ENCODE data around the gene JUNB. TPM values are rescaled to one million over a fixed set of nuclear protein-coding genes. Genes with fewer than 3 reads are reported as not detected.
A peak's percentile ranks its signal among the peaks of the same experiment; 100 is the strongest.

The JUNB gene
- total RNA-seq, 1 donor from 2014 or later = 23.9 TPM

DNA sequence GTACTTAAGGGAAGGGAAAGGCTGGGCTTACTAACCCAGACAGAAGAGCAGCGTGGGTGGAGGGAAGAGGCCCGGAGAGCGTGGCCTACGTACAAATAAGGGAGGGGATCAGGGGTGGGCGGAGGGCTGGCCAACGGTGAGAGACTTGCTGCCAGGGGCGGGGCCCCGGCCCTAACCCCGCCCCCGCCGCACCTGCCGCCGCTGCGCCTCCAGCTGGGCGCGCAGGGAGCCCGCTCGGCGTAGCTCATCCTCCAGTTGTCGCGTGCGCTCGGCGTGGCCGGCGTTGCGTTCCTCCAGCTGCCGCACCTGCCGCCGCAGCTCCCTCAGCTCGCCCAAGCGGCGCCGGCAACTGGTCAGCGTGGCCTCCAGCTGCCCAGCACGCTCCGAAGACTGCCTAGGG lies 21.6 kb upstream of the JUNB start:
- DNase-seq = no peak
- intact Hi-C loops (cut with DNase I) = loop anchor here (5.0 kb wide), 2 partner anchors 33 to 78 kb away; partner anchors contain the start of genes PRDX2 and THSD8
- no peak for ATAC-seq (ENCODE audit: poor library complexity)

DNA sequence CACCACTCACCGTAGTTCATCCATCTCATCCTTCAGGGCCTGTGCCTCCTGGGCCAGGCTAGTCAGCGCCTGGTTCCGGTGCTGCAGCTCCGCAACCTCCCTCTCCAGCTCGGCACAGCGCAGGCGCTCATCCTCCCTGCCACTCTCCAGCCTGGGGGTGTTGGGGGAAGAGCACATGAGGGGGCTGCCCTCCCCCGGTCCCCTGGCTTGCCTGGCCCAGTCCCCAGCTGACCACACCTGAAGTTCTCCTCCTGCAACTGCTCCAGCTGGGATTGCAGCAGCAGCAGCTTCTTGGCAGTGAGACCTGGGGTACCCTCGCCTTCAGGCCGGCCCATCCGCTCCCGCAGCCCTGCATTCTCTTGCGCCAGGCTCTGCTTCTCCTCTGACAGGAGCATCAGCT lies 20.4 kb upstream of the JUNB start:
- ATAC-seq (ENCODE audit: poor library complexity) (no peak), DNase-seq (no peak)
- intact Hi-C loops (cut with DNase I) = no loop called here

DNA sequence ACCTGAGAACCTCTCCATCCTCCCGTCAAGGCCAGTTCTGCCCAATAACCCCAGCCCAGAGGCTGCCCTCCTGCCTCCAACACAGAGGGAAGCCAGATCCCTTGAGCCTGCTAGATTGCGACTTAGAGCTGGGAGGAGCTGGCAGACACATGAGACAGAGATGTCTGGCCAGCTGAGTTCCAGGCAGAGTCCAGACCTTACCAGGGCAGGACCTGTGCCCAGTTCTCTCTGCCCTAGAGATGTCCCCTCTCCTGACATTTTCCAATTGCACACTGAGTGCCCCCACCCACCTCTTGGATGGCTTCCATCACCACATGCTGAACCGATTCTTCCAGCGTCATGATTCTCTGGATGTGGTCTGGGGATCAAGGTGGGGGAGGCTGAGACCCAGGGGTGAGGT lies 19.0 kb upstream of the JUNB start:
- ATAC-seq (ENCODE audit: poor library complexity) (peak; percentile 52), DNase-seq (peak; percentile 75)
- intact Hi-C loops (cut with DNase I) = no loop called here

DNA sequence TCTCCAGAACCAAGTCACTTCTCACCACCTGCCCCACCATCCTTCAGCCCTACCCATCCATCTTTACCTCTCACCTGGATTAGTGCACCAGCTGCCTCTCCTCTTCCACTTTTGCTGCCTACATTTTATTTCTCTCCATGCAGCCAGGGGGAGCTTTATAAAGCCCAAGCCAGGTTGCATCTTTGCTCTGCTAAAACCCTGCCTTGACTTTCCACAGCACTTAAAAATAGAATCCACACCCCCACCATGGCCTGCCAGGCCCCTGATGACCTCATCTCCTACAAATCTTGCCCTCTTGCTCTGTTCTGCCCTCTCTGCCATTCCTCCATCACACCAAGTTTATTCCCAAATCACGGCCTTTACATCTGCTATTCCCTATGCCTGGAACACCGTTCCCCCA lies 17.7 kb upstream of the JUNB start:
- DNase-seq = no peak
- peak; percentile 29 for ATAC-seq (ENCODE audit: poor library complexity)
- intact Hi-C loops (cut with DNase I) = no loop called here

DNA sequence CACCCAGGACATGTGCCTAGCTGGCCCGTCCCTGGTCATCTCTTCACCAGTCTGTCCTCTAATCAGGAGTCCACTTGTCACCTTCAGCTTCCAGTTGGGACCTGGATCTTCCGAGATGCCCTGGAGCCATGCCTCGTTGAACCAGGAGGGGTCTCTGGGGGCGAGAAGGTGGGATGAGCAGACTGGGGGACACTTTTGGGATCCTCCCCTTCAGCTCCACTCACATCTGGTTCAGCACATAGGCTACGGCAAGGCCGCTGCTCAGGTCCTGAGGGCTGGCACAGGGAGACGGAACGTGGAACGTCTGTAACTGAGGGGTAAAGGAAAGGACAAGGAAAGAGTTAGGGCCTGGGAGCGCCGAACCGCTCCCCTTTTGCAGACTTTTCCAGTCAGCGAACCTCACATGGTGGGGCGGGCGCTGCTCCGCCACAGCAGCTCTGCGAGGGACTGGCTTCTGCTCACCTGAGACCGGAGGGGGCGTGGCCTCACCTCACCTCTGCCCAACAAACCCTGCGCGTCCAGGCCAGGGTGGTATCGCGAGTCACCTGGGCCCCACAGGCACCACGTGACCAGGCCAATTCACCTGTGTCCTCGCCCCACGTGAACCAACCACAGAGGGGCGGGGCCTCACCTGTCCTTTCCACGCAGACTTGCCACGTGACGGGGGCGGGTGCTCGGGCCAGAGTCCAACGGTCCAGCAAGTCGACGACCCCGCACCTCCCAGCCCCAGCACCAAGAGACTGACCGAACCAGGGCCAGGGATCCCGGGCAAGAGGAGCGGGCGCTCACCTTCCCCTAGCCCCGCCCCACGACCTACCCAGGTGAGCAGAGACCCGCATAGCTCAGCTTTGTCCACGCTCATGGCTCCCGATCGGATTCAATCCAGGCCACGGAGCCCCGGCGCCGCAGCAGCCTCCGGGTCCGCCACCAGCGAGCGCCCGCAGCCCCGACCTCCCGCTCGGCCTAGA lies 16.4 kb upstream of the JUNB start, which contains the start of gene HOOK2:
Gene HOOK2, minus strand, starts transcription at position 965 of the 968 bp plus-strand sequence. Its CDS starts 103 bp downstream, at position 862.
- no peak for DNase-seq
- ATAC-seq (ENCODE audit: poor library complexity) = no peak

DNA sequence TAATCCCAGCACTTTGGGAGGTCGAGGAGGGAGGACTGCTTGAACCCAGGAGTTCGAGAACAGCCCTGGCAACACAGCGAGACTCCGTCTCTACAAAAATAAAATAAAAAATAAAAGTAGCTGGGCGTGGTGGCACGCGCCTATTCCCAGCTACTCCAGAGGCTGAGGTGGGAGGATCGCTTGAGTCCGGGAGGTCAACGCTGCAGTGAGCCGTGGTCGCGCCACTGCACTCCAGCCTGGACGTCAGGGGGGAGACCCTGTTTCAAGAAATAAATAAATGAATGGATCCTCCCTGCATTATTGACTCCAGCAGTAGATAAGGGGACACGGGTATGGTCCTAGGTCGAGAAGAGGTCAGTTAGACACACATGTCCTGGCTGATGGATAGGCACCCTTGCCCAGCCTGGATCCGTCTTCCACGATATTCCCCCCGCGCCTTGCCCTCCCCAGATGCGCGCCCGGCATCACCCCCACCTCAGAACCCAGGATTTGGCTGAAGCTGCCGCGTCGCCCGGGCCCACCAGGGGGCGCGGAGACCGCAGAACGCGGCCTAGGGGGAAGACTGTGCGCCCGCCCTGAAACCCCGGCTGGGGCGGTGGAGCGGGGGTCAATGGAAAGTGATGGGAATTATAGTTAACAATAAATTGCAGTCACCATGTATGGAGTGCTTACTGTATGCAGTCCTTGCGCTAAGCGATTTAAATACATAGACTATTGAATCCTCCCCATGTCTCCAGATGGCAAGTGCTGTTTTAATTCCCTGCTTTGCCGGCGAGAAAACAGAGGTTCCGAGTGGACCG lies 13.9 kb upstream of the JUNB start:
- DNase-seq = peak; percentile 89
- ATAC-seq (ENCODE audit: poor library complexity) = peak; percentile 62
- intact Hi-C loops (cut with DNase I) = loop anchor here (1.0 kb wide), 1 partner anchor 18 kb away; no protein-coding TSS in a partner anchor

More for the DNA sequence above, 16.4 kb upstream of the JUNB start, which contains the start of gene HOOK2:
- intact Hi-C loops (cut with DNase I) = no loop called here

DNA sequence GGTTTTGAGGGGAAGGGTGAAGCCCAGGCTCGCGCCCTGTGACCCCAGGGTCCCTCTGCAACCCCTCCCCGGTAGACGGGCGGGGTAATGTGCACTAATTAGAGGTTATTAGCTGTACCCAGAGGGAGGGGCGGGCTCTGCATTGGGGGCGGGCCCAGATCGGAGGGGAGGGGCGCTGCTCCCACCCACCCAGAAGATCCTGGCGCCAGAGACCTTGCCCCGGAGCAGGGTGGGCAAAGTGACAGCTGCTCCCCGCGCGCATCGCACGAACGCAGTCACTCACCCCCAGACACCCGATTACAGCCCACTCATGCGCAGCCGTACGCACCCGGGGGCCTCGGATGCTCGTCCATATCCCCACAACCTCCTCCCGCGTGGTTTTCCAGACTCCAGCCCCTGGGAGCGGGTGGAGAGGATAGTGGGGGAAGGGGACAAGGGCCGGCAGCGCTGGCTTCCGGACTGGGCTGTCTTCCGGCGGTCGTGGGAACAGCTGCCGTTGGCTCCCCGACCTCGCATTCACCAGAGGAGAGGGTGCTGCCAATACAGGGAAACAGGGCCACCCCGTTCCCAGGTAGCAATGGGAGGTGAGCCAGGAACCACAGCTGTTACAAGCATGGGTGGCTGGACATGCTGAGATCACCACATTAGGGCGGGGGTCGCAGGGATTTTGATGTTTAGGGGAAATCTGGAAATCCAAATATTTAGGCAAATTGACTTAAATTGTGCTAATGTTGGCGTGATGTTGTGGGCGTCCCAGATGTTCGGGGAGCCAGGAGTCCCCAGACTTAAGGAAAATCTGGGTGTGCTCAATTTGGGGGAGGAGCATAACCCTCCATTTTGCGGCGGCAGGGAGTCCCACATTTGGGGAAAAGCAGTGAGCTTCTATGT lies 13.0 kb upstream of the JUNB start:
- intact Hi-C loops (cut with DNase I) = no loop called here
- ATAC-seq (ENCODE audit: poor library complexity) = peak; percentile 35

DNA sequence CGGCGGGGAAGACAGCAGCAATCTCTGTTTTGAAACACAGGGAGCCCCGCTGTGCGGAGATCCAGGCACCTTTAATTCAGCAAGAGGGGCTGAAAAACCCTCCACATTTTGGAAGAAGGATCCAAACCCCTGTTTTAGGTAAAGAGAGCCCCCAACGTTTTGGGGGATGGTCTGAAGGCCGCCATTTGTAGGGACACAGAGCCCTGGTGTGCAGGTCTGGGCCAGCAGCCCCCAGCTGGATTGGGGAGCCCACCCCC lies 12.5 kb upstream of the JUNB start:
- DNase-seq = no peak
- intact Hi-C loops (cut with DNase I) = no loop called here
- no peak for ATAC-seq (ENCODE audit: poor library complexity)

More for the DNA sequence above, 13.0 kb upstream of the JUNB start:
- DNase-seq = peak; percentile 87

DNA sequence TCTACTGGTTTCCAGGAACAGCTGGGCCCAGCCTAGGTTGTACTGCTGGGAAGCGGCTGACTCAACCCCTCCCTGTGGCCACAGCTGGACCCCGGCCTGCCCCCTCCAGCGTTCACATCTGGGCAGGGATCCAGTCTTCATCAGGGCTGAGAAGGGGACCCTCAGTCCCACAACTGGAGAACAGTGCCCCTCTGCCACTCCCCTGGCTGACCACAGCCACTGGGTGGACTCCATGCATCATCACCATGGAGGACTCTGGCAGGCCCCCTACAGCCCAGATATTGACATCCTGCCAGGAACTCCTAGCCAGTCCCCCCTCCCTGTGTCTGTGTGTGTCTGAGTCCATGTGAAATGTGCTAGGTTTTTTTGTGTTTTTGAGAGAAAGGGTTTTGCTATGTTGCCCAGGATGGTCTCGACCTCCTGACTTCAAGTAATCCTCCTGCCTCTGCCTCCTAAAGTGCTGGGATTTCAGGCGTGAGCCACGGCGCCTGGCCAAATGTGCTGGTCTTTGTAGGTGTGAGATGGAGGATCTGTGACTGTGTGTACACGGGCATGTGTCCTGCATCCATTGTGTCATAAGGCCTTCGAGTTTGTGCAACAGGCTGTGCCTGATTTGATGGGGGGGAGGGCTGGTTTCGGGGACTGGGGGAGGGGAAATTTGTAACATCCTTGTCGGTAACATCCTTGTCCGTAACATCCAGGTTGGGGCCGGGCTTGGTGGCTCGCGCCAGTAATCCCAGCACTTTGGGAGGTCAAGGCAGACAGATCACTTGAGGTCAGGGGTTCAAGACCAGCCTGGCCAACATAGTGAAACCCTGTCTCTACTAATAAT lies 11.9 kb upstream of the JUNB start:
- intact Hi-C loops (cut with DNase I) = no loop called here
- peak; percentile 82 for DNase-seq
- ATAC-seq (ENCODE audit: poor library complexity) = peak; percentile 6

DNA sequence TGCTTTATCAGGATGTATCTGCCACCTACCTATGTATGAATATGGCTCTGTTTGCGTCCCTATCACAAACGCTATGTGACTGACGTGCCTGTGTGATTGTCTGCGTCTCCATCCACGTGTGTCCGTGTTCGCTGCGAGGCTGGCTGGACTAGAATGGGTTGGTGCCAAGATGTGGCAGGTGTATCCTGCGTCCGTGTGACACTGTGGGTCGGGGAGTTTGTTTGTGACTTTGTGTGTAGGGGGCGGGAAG lies 9.2 kb upstream of the JUNB start:
- no peak for ATAC-seq (ENCODE audit: poor library complexity)
- no peak for DNase-seq
- intact Hi-C loops (cut with DNase I) = no loop called here

DNA sequence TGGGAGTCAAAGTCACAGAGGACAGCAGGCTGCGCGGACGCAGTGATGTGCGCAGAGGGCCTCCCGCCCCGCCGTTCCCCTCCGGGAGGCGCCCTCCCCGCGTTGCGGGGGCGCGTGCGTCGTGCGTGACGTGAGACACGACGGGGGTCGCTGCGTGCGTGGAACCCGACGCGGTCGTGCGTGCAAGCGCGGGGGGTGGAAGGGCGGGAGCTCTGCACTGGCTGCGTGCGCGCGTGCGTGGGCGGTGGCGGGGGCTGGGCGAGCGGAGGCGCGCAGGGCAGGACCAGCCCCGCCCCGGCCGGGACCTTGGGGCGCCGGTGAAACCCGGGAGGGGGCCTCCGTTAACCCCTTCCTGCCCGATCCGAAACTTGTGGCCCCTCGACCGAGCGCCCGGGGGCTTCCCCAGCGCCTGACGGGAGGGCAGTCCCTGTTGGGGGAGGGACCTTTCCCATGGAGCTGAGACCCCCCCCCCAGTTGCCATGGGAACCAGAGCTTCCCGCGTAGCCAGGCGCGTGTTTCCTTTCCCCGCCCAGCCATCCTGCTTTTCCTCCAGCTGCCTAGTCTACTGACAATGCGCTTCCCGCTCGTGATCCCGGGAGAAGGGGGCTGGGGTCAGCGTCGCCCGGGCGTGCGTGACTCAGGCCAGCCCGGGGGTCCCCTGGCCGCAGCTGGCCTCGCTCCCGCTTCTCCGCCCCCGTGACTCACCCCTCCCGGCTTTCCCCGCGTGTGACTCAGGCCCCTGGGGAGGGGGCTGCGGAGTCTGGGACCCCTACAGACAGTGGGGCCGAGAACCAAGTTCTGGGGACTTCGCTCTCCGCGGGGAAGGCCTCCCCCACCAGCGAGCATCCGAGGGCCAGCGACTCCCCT lies 8.6 kb upstream of the JUNB start:
- ATAC-seq (ENCODE audit: poor library complexity) = peak; percentile 76
- DNase-seq = peak; percentile 95
- intact Hi-C loops (cut with DNase I) = no loop called here

DNA sequence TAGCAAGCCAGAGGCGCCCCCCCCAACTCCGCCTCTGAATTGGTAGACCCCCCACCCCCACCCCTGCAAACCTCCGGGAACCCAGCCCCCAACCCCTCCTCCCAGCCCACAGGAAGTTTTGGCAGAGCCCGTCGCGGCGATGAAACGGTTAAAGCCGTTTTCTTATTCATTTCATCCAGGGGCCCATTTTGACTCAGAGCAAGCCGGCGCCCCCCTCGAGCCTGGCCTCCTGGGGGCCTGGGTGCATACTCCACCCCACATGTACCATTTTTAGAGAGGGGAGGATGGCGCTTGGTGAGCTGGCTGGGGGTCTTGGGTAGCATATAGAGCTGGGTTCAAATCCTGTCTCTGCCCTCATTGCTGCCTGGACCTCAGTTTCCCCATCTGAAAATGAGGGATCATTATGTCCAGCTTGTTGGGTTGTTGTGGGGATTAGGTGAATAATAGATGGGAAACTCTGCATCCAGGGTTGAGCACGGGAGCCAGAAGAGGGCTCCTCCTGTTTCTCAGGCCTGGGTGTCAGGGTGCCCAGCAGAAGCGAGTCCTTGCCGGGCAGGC lies 7.9 kb upstream of the JUNB start:
- intact Hi-C loops (cut with DNase I) = no loop called here
- no peak for DNase-seq

DNA sequence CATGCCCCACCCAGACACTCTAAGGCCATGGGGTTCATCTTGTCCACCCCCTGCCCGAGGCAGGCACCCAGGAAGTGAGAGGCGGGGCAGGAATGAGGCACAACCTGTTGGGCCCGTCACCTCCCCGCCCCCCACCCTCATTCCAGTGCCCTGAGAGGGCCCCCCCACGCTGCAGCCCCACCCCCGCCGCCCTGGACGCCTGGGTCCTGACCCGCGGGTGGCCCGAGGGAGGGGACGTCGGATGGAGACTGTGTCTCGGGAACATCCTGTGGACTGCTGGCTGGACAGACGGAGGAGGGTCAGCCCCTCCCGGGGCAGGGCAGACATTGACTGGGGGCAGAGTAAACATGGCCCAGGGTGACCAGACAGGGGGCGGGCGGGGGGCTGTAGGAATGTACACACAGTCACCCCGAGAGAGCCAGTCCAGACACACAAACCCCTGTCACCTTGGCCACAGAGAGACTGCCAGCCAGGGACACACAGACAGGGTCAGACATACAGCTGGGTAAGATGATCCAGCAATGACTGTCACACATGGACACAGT lies 7.4 kb upstream of the JUNB start:
- ATAC-seq (ENCODE audit: poor library complexity) = no peak
- intact Hi-C loops (cut with DNase I) = no loop called here
- peak; percentile 65 for DNase-seq

More for the DNA sequence above, 7.9 kb upstream of the JUNB start:
- no peak for ATAC-seq (ENCODE audit: poor library complexity)

DNA sequence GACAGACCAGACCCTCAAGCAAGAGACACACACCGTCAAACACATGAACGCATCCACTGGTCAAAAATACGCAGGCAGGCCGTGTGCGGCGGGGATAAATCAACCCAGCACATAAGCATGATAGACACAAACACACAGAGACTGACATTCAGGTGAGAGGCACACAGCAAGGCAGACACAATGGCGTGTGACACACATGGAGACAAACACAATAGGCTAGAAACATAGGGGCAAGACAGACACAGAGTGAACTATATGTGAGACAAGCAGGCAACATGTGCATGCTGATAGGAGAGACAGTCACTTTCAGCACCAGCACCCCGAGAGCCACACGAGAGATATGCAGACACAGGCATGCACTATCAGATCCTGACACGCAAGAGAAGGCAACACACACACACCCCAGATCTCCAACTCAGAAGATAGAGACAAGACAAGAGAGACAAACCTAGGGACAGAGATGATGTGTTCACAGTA lies 6.9 kb upstream of the JUNB start:
- DNase-seq (no peak), ATAC-seq (ENCODE audit: poor library complexity) (no peak)
- intact Hi-C loops (cut with DNase I) = no loop called here

DNA sequence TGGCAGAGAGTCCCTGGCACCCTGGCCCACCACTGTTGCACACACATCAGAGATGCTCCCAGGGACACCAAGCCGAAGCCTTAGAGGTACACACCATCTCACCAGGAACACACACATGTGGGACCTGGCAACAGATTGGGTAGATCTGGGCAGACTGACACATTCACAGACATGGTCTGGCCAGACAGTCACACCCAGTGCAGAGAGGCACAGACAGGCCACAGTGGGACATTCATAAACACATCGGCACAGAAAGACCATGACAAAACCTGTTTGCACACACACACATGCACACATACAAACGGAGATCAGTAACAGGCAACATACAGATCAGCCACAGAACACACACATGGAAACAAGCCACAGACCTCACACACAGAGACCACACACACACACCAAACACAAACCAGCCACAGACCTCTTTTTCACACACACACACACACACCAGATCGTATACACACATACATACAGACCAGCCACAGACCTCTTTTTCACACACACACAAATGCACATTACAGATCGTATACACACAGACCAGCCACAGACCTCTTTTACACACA lies 6.3 kb upstream of the JUNB start:
- intact Hi-C loops (cut with DNase I) = no loop called here
- ATAC-seq (ENCODE audit: poor library complexity) = no peak
- DNase-seq = no peak

DNA sequence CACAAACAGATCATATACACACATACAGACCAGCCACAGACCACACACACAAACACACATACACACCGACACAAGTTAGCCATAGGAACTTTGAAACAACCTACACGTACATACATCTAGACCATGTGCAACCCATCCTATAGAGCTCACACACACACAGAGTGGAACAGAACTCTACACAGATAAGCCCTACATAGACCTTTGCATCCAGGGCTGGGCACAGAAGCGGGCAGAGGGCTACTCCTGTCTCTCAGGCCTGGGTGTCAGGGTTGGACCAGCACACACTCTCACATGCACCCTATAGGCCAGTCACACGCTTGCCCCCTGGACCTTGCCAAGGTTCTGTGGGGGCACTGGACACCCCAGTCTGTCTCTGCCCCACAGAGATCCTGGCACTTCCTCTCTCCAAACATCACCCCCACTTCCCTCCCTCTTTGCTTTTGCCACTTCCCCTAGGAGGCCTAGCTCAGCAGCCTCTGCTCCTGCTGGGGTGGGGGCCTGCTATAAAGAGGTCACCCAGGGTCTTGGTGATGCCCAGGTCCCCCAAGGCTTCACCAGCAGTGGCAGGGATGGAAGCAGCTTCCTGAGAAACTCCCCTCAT lies 5.8 kb upstream of the JUNB start:
- ATAC-seq (ENCODE audit: poor library complexity) = no peak
- intact Hi-C loops (cut with DNase I) = no loop called here
- DNase-seq = no peak
